ENCODE results near the gene FAM151A. TPM values are rescaled to one million over a fixed set of nuclear protein-coding genes. Genes with fewer than 3 reads are reported as not detected.

Gene FAM151A
- total and polyA plus RNA-seq, 12 donors = 0.11 to 0.85 (median 0.20) TPM; not detected in 8

DNA sequence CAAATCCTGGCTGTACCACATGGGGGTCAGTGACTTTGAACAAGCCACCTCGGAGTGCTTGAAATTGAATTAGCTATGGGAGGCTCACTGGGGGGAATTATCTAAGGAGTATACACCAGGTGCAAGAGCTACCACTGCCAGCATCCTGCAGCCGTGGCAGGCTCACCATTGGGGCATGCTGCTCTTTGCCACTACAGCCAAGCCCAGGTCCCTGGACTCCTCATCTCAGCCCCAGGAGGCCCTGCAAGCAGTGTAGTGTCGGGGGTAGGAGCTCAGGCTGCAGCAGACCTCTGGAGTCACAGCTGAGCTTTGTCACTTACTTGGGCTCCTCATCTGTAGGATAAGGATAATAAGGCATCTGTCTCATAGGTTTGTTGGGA lies 40.0 kb downstream of the FAM151A start:
- peaks cover 15 to 16% of the 10 kb centered on the region in 2 donors for H3K4me1 ChIP-seq (replicated peaks in 1 of 2)
- H3K27me3 ChIP-seq = no peaks in the 10 kb centered on the region
- H3K27ac ChIP-seq = no peak overlapping the region
- 72 to 90% (median 83%) methylated on average over 2 to 3 of the region's 3 CpGs for WGBS, 4 donors
- H3K4me3 ChIP-seq = no peak overlapping the region
- no peaks in the 10 kb centered on the region for H3K36me3 ChIP-seq (replicated peaks in 1 of 2)
- no peaks in the 10 kb centered on the region for H3K9me3 ChIP-seq (replicated peaks in 1 of 3)
- intact Hi-C loops (cut with DNase I) = no loop called here
- DNase-seq = no peak
- no peak for TF ChIP-seq CTCF (IDR thresholded peaks at IDR 0.05)
- TF ChIP-seq POLR2A (IDR thresholded peaks at IDR 0.05) = no peak

- Histone ChIP-seq H3K27me3 (no peaks in the 10 kb centered on the region), H3K9me3 (replicated peaks in 1 of 3) (no peaks in the 10 kb centered on the region), H3K4me3 (no peak overlapping the region), H3K4me1 (replicated peaks in 1 of 2) (peaks cover 15 to 19% of the 10 kb centered on the region in 2 donors), H3K27ac (peak overlapping the region in 1 of 5 donors; percentile 88), H3K36me3 (replicated peaks in 1 of 2) (no peaks in the 10 kb centered on the region)
- TF ChIP-seq CTCF (IDR thresholded peaks at IDR 0.05) = no peak
- TF ChIP-seq POLR2A (IDR thresholded peaks at IDR 0.05) = no peak
- 74 to 89% (median 88%) methylated on average over 15 to 19 of the region's 19 CpGs for WGBS, 4 donors
- peak in 2 of 7 donors; percentile 34 to 84 for DNase-seq
- intact Hi-C loops (cut with DNase I) = no loop called here
These were observed 40.6 kb downstream of the FAM151A start for GRCh38 chr1:54582566-54583306.

DNA sequence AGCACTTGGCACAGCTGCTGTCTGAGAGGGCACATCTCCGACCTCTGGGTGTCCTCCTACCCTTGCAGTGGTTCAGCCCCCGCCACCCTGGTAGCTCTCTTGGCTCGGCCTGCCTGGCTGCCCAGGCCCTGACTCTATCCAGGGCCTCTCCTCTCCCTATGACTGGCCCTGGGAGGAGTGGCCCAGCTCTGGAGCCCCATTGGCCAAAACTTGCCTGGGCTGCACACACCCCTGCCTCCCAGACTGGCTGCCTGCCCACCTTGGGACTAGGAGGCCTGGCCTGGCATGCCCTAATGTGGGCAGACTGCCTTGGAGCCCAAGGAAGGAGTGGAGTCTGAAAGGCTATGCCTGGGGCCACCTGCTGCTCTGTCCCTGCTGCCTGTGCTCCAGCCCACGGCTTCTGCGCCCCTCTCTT lies 41.7 kb downstream of the FAM151A start:
- Histone ChIP-seq H3K4me1 (replicated peaks in 1 of 2) (peaks cover 15 to 21% of the 10 kb centered on the region in 2 donors), H3K36me3 (replicated peaks in 1 of 2) (no peaks in the 10 kb centered on the region), H3K4me3 (no peak overlapping the region), H3K27ac (peak overlapping the region in 4 of 5 donors; percentile 66 to 88 (median 85)), H3K27me3 (no peaks in the 10 kb centered on the region), H3K9me3 (replicated peaks in 1 of 3) (no peaks in the 10 kb centered on the region)
- DNase-seq = peak; percentile 96 to 99 (median 98)
- WGBS, 4 donors = 38 to 64% (median 42%) methylated on average over 1 to 5 of the region's 5 CpGs
- intact Hi-C loops (cut with DNase I) = no loop called here
- TF ChIP-seq CTCF (IDR thresholded peaks at IDR 0.05) = no peak
- peak in 1 of 2 donors; percentile 78 for TF ChIP-seq POLR2A (IDR thresholded peaks at IDR 0.05)

DNA sequence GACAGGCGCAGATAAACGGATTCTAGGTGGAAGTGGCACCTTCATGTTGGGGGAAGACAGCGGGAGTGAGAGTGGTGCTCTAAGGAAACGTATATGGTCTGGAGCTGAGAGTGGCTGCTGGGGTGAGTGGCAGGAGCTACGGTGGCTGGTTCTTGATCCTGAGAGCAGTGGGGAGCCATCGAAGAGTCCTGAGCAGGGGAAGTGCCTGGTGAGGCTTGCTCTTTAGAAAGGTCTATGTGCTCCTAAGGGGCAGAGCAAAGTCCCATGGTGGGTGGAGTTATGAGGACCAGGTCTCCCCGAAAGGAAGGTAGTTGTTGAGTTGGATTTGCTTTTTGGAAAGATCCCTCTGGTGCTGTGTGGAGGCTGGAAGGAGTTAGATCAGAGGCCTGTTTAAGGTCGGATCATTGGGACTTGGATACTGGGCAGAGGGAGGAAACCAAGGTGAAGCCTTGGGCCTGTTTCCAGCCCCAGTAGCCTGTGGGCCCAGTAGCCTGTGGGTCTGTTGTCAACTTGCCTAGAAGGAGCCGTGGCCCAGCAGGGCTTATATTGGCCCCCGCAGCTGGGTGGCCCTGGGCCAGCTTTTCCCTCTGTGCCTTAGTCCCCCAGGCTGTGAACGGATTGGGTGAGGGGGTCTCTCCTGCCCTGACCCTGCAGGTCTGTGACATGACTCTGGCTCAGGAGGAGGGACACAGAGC lies 42.3 kb downstream of the FAM151A start:
- peaks cover 15 to 21% of the 10 kb centered on the region in 2 donors for H3K4me1 ChIP-seq (replicated peaks in 1 of 2)
- TF ChIP-seq POLR2A (IDR thresholded peaks at IDR 0.05) = no peak
- TF ChIP-seq CTCF (IDR thresholded peaks at IDR 0.05) = no peak
- 73 to 81% (median 77%) methylated on average over 7 to 11 of the region's 11 CpGs for WGBS, 4 donors
- no peak overlapping the region for H3K4me3 ChIP-seq
- peak in 2 of 7 donors; percentile 54 to 60 for DNase-seq
- H3K27me3 ChIP-seq = no peaks in the 10 kb centered on the region
- no peaks in the 10 kb centered on the region for H3K9me3 ChIP-seq (replicated peaks in 1 of 3)
- intact Hi-C loops (cut with DNase I) = no loop called here
- H3K36me3 ChIP-seq (replicated peaks in 1 of 2) = no peaks in the 10 kb centered on the region
- peak overlapping the region in 4 of 5 donors; percentile 66 to 88 (median 85) for H3K27ac ChIP-seq

Measured in adrenal gland (tissue), 12 donors.